NB4 (cell line): ENCODE measurements around the gene ZNF594.

ENCODE experiments used
- CTCF ChIP-seq: IDR thresholded peaks from one replicate; pipeline ENCODE4 v1.5.1; 2012; ENCODE audit warnings: low read depth, low read length
- POLR2A ChIP-seq: IDR thresholded peaks from 2 replicates; pipeline ENCODE4 v1.6.1; 2011; ENCODE audit warnings: mild to moderate bottlenecking; ENCODE audit not compliant: insufficient read length; ENCODE audit errors: extremely low read depth
- TF ChIP-seq, protein P1 (sequence below): IDR thresholded peaks from 2 replicates; pipeline ENCODE4 v1.6.1; 2011; ENCODE audit warnings: low read depth, low read length

GRCh38 chr17:5135726-5136579 lies 55.7 kb downstream of the ZNF594 start:
- TF ChIP-seq, protein P1, sequence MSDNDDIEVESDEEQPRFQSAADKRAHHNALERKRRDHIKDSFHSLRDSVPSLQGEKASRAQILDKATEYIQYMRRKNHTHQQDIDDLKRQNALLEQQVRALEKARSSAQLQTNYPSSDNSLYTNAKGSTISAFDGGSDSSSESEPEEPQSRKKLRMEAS = no peak
- TF ChIP-seq POLR2A (no peak), CTCF (no peak)
